A549 treated with AZD9567 at 1 μM for 4 hours (cell line): ENCODE measurements around the gene FAM149B1. TPM values are rescaled to one million over a fixed set of nuclear protein-coding genes. Genes with fewer than 3 reads are reported as not detected.

Experiments
- total RNA-seq: library from RNA; stranded (reverse); fragments of 200-300 nt; extraction: Qiagen RNA extraction; gene quantifications from 5 replicates; pipeline ENCODE4 v1.2.3, GENCODE V29; 2022; ENCODE audit not compliant: insufficient read depth

Gene FAM149B1
- total RNA-seq: 7.8 to 11.5 TPM (median 8.6 TPM) in 5 replicates

DNA sequence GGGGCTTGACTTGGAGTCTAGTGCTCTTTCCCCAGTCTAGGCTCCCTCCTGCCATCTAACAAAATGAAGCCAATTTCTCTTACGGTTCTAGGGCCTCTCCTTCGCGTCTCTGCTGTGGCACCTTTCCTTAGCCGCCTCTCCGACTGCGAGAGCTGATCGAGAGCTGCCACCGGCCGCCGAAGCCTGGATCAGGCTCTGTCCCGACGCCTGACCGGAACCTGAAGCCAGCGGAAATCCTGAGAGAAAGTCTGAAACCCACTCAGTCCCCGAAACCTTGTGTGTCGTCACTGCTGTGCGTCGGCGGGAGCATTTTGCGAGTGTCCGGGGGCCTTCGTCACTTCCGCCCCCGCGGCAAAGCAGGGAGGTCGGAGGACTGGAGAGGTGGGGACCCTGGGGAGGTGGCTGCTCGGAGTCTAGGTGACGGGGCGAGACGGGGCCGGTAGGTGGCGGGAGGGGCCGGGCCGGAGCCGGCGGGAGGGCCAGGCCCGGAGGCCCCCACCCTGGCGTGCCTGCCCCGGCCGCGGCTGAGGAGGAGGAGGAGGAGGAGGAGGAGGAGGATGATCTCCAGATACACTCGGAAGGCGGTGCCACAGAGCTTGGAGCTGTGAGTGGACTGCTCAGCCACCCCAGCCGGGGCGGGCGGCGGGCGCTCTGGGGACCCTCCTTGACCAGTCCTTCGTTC, at the start of gene FAM149B1, which contains the start of gene ECD:
TSS of gene FAM149B1 (plus strand) at position 337 of the 682 bp plus-strand sequence. CDS start at position 558, 221 bp downstream.
TSS of gene ECD (minus strand) at position 226 of the 682 bp plus-strand sequence. CDS start 4,071 bp downstream, outside the sequence.

DNA sequence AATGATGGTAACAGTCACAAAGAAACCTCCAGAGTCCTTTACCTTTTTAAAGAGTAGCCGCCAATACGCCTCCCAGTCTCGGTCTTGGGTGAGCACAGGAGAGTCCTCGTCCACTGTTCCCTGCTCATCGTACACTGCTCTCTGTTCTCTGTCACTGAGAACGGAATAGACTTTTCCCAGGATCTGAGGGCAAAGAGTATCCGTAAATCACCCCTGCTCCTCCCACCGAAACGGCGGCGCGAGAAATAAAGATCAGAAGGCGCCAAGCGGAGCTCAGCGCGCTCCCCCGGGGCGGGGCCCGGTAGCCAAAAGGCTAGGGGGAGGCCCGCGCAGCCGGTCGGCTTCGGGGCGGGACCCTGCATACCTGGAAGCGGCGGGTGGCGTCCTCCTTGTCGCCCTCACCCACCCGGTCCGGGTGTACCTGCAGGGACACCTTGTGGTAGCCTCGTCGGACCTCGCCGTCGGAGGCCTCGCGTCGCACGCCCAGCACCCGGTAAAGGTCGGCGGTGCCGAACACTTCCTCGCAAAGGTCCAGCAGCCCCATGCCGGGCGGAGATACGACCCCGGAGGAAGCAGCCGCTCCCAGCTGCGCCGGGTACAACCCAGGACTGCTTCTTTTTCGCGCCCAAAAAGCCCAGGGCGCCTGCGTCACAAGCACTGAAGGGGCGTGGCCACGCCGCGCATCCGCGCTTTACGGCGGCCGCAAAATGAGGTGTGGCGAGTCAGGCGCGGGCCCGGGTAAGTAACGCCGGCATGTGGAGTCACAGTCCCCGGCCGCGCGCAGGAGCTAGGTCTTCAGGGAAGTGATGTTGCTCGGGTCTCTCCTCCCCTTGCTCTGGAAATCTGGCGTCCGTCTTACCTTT, 79.0 kb downstream of the FAM149B1 start, which contains the start of gene DNAJC9:
TSS of gene DNAJC9 (minus strand) at position 610 of the 863 bp plus-strand sequence. CDS start at position 544, 66 bp downstream.

DNA sequence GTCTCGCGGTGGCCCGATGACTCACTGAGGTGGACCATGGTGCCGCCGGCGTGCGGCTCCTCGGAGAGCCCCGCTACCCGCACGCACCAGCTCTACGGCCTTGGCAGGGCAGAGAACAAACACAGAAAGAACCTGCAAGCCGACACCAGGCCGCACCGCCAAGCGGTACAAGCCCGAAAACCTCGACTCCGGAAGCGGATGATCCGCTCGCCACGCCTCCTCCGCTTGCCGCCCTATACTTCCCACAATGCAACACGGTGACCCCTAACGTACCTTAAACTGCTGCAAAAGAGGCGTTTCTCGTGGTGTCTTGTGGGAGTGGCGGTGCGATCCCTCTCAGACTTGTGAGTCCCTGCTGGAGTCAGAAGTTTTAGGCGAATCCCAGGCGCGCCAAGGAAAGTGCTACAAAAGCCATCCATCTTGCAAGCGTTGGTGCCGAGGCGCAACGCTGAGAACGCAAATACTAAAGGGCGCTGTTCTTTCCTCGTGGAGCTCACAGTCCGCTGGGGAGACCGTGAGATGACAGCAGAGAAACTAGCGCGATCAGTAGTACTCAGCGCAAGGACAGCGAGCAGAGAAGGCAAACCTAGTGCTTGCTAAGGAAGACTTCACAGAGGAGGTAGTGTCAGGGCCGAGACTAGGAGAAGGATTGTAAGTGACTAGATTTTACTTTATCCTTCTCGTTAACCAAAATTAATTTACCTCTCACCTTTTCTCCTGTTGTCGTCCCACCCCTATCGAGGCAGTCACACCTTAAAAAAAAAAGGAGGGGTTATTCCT, 84.7 kb downstream of the FAM149B1 start, which contains the start of gene MRPS16:
TSS of gene MRPS16 (minus strand) at position 200 of the 780 bp plus-strand sequence. CDS start at position 38, 162 bp downstream.

Other genes starting within 250 kb of the FAM149B1 start
- not detected in 5 replicates for gene PLA2G12B, start 213.3 kb upstream of the FAM149B1 start, total RNA-seq
- 17.3 to 24.9 TPM (median 21.3 TPM) in 5 replicates for gene P4HA1, start 71.3 kb upstream of the FAM149B1 start, total RNA-seq
- 2.6 to 3.2 TPM (median 2.9 TPM) in 5 replicates for gene NUDT13, start 57.7 kb upstream of the FAM149B1 start, total RNA-seq
- 22.9 to 28.4 TPM (median 25.5 TPM) in 5 replicates for gene ECD, start 111 bp upstream of the FAM149B1 start, total RNA-seq
- 53.7 to 56.0 TPM (median 54.8 TPM) in 5 replicates for gene DNAJC9, start 79.1 kb downstream of the FAM149B1 start, total RNA-seq
- gene MRPS16, start 84.5 kb downstream of the FAM149B1 start, total RNA-seq: 94.5 to 186 TPM (median 178 TPM) in 5 replicates
- 0.17 to 0.28 TPM (median 0.24 TPM) in 4 of 5 replicates, not detected in the other for gene CFAP70, start 190.7 kb downstream of the FAM149B1 start, total RNA-seq
- 111 to 126 TPM (median 116 TPM) in 5 replicates for gene ANXA7, start 245.9 kb downstream of the FAM149B1 start, total RNA-seq